ENCODE results near the gene FSTL4.
A peak's percentile ranks its signal among the peaks of the same experiment; 100 is the strongest.

The FSTL4 gene

GRCh38 chr5:133511653-133512235, 100.6 kb downstream of the FSTL4 start:
- no peak for DNase-seq

- no peak for DNase-seq
These were observed 101.6 kb downstream of the FSTL4 start for GRCh38 chr5:133510634-133511262.

DNA sequence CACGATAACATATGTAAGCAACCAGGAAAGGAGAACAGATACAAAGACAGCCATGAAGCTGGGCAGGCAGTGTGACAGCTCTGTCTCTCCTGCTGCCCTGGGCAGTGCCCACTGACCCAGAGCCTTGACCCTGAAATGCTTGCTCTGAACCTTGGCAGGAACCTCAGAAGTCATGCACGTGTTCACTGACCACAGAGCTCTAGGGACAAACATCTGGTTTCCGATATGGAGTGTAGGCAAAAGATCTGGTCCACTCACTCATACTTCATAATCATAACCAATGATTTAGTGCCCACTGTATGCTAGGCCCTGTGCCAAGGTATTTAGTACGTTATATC, 102.6 kb downstream of the FSTL4 start:
- no peak for DNase-seq

- DNase-seq = no peak
These were observed 103.2 kb downstream of the FSTL4 start for GRCh38 chr5:133508845-133509741.

DNA sequence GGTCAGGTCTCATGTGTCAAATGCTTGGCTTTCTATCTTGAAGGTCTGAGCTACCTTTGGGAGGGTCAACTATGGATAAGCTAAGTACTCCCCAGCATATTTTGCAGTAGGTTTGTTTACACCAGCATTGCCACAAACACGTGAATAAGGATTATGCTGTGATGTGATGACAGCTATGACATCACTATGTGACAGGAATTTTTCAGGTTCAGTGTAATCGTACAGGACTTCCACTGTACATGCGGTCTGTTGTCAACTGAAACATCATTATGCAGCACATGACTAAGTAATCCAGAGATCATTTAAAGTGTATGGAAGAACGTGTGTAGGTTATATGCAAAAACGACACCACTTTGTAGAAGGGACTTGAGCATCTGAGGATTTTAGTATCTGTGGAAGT, 104.0 kb downstream of the FSTL4 start:
- DNase-seq = no peak

DNA sequence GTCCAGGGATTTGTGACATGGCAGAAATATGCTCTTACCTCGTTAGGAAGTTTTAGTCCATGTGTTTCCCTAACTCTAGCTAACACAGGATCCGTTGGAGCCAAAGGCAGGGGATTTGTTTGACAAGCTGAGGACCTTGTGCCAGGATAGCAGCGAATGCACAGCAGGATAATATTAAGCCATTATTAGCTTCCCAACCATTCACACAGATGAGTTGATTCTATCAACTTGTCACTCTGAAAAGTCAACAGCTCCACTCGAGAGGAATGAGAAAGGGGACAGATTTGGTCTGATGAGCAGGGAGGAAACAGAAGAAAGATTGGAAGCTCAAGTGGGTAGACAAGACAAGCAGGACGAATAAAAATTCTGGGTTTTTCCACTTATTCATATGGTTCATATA, 106.2 kb downstream of the FSTL4 start:
- DNase-seq = no peak

DNA sequence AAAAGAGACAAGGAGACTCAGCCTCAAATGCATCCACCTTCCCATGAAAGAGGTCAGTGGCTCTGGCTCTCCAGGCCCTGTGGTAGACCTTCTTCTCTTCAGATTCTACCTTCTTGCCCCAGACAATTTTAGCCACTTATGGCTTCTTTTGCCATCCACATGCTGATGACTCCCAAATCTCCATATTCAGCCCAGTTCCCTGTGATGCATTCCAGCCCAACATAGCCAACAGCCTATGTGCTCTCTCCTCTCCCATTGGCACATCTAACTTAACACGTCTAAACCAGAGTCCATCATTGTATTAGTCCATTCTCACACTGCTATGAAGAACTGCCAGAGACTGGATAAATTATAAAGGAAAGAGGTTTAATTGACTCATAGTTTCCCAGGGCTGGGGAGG, 108.8 kb downstream of the FSTL4 start:
- no peak for DNase-seq

- DNase-seq = no peak
These were observed 112.4 kb downstream of the FSTL4 start for GRCh38 chr5:133499895-133500294.

DNA sequence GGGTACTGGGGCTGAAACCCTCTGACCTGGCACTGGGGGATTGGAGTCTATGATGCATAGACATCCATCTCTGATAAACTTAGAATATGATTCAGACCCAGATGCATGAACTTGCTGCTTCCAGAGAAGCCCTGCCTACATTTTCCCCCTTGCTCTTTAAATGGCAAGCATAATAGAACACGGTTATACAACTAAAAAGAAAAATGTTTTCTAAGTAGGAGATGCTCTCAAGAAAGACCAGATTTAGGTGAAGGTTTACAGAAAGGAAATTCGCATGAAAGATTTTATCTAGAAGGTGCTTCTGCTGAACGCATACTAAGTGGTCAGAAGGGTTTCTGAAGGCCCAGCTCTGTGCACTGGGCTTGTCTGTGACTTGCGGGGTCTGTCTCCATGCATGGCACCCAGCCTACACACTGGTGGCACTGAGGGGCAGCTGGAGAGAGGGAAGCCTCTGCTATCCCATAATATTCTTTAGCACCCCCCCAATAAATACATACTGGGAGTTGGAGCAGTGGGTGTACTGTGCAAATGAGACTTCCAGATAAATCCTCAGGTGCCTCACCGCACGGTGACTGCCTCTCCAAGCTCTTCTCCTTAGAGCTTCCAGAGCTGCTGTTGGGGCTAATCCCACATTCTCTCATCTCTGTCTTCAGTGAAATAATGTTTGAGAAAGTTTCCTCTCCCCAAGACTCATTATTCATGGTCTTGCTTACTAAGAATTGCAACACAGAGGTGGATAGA, 114.6 kb downstream of the FSTL4 start:
- no peak for DNase-seq

GRCh38 chr5:133496631-133497030, 115.7 kb downstream of the FSTL4 start:
- no peak for DNase-seq

- DNase-seq = no peak
These were observed 117.5 kb downstream of the FSTL4 start for GRCh38 chr5:133494923-133495246.

GRCh38 chr5:133494232-133494922, 118.0 kb downstream of the FSTL4 start:
- no peak for DNase-seq

DNA sequence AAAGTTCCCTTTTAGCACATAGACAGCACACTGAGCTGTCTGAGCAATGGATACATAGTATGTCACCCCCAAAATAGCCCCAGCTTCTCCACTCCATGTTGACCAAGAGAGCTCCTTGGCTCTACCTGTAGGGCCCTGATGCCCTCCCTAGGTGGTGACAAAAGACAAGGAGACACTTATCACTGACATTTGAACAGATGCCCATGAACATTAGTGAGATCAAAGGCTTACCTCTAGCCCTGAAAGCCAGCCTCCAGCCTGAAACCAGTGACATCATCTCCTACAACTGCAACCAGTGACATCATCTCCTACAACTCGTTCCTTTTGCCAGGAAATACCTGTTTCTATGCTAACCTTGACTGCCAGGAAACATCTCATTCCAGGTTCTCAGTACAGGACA, 122.7 kb downstream of the FSTL4 start:
- DNase-seq = peak; percentile 3 to 21

DNA sequence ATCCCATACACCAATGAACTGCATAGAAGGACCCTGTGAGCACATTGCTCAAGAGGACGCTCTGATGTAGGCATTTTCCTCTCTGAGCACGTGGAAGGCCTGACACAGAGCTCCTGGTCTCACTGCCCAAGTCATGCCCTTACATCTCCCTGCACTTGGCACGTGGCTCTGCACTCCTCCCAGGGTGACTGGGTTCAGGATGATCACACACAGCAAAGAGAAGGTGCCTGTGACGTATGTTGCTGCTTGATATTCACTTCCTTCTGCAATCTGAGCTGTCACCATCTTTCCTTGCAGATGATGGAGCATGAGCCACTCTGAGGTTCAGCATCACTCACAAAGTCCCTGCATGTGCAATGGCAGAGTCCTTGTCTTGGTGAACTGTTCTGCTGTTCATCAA, 125.2 kb downstream of the FSTL4 start:
- no peak for DNase-seq

GRCh38 chr5:133485468-133485867, 126.9 kb downstream of the FSTL4 start:
- peak; percentile 6 to 53 for DNase-seq

GRCh38 chr5:133483406-133484090, 128.8 kb downstream of the FSTL4 start:
- DNase-seq = no peak

- no peak for DNase-seq
These were observed 130.3 kb downstream of the FSTL4 start for GRCh38 chr5:133482028-133482427.

- DNase-seq = no peak
These were observed 131.5 kb downstream of the FSTL4 start for GRCh38 chr5:133480866-133481265.

- no peak for DNase-seq
These were observed 132.0 kb downstream of the FSTL4 start for GRCh38 chr5:133480366-133480765.

GRCh38 chr5:133478199-133478985, 133.9 kb downstream of the FSTL4 start:
- DNase-seq = no peak

- DNase-seq = no peak
These were observed 136.4 kb downstream of the FSTL4 start for GRCh38 chr5:133475986-133476385.
